GM19238 (cell line): ENCODE results near the gene GHRHR.

ENCODE experiments used
- DNase-seq: peaks from one replicate; pipeline ENCODE4 v3.0.0; 2011; ENCODE audit warnings: low spot score; ENCODE audit not compliant: insufficient read length

GHRHR gene

DNA sequence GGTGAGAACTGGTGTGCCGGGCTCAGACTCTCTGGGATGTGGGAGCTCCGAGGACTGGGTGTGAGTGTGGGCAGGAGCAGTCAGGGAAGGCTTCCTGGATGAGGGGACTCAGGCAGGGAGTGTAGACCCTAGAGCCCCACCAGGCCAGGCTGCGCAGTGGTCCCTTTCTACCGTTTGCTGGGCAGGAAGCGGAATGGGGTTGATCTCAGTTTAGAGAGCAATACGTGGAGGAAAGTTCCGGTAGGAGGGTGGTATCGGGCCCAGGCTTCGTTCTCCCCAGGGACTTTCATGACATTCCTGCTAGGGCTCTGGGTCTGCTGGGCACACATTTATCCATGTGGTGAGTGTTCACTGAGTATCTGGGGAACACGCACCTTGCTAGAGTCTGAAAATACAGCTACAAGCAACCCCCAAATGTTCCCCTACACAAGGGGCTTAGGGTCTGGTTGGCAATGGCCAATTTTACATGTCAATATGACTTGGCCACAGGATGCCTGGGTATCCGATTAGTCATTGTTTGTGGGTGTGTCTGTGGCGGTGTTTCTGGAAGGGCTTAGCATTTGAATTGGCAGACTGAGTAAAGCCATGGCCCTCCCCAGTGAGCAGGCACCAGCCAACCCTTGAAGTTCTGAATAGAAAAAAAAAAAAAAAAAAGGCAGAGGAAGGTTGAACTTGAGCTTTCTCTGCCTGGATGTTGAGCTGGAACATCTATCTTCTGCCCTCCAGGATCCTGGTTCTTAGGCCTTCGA lies 20.8 kb downstream of the GHRHR start:
- no peak for DNase-seq

DNA sequence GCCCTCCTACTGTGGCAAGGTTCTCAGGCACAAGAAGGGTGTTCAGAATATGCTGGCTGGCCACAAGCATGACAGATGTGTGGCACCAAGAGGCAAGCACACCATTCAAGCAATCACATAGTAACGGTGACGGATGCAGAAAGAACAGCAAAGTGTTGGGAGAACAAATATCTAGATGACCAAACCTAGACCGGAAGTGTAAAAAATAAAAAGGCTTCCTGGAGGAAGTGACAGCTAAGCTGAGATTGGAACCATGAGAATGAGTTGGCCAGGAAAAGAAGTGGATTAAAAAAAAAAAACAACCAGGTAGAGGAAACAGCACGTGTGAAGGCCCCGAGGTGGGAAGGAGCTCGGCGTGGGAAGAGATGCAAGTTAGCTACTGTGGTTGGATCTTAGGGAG lies 22.0 kb downstream of the GHRHR start:
- DNase-seq, result no peak

DNA sequence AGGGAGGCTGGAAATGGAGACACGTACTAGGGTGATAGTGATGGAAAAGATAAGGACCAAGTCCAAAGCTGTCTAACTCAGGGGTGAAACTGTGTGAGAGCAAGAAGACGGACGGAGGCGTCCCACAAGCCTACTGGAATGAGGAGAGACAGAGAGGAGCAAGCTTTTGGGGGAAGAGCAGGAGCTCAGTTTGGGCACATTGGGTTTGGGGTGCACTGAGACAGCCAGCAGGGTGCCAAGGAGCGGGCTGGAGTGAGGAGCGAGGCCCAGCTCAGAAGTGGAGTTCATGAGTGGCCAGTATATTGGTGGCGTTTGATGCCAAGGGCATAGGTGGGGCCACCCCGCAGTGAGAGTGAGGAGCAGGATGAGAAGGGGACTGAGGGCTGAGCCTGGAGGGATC lies 22.6 kb downstream of the GHRHR start:
- DNase-seq, result no peak

DNA sequence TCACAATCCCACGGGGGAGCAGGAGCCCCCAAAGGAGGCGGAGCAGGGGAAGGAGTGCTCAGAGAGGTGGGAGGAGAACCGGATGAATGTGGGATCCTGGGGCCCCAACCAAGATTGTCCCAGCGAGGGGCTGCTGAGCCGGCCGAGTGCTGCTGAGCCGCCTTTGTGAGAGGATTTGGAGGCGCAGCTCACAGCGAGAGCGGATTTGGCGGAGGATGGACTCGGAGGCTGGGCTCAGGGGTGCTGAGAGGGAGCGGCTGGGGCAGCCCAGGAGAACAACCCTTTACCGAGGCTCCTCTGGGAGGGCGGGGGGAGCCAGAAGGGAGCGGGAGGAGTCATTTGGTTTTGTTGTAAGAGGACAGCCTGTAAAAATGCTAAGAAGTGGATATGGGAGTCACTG lies 23.0 kb downstream of the GHRHR start:
- no peak for DNase-seq

DNA sequence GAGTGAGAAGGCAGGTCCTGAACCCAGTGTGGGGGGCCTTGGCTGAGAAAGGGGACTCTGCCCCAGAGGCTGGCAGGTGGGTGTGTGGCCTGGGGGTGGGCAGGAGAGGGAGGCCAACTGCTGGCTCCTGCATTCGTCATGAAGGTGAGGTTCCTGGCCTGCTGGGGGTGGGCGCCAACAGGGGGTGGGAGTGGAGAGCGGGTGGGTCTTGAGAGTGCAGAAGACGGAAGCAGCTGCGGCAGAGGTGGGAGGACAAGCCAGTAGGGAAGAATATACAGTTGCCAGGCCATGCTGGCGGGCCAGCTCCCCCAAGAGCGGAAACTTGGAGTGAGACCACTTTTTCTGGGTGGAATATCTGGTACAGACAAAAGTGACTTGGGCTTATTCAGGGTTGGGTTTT lies 23.4 kb downstream of the GHRHR start:
- no peak for DNase-seq

DNA sequence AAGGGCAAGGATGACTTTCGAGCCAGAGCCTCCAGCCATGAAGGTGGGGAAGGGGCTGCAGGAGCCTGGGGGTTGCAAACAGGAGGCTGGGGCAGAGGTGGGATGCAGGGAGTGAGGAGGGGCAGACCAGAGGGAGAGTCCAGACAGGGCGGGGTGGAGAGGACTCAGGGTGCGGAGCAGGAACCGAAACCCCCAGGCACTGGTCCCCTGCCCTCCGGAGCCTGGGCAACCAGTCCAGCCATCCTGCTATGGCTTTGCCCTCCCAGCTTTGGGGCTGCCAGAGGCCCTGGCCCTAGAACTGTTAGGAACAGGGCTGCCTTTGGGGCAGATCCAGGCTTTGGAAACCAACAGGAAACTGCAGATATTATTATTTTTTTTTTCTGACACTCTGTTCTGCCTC lies 24.2 kb downstream of the GHRHR start:
- no peak for DNase-seq

DNA sequence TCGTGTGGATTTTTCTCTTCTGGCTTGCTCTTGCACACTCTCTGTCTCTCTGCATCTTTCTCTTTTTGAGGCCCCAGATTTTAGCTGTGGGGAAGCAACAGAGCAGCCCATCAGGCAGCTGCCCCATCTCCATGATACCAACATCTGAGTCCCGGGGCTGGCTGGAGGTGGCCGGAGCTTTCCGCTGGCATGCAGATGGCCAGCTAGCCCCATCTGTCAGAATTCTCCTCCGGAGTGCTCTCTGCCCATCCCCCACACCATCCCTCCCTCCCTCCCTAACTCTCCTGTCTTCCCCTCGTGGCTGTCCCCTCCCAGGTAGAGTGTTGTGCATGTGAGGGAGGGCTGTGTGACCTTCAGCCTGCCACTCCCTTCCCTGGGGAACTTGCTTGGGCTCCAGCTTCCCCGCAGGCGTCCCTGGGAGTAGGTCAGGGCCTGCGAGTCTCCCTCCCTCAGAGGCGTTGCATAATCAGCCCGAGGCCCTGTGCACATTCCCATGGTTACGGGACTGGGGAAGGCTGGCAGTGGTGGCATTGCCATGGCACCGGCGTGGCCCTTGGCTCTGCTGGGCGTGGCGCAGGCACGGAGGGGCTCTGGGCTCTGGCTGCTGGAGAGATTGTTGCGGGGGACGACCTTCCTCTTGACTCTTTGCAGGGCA lies 24.7 kb downstream of the GHRHR start:
- DNase-seq, result no peak

DNA sequence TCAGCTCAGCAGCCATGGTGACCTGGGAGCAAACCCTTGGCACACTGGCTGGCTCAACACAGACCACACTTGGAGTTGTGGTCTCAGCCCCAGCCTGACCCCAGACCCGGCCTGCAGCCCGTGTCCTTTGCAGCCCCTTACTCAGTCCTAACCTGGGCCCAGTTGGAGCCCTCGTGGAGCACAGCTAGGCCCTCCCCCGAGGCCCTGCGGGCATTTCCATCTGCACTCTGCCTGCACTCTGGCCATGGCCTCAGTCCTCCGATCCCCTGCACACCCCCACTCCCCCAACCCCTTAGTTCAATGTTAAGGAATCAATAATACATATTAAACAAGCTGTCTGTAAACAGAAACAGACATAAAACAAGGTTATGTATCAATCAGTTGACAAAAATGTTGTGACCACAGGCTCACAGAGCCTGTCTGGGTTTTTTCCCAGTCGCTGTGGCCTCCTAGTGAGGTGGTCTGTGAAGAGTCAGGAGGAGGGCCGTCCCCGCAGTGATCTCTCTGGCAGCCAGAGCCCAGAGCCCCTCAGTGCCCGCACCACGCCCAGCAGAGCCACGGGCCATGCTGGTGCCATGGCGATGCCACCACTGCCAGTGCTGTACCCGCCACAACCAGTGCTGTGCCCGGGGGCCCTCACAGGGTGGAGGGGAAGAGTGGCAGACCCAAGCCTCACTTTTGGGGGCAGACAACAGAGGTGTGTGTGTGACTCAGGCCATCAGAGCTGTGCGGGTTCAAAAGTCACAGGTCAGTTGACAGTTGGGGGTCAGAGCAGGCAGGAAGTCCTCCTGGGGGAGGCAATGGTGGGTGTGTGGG lies 25.5 kb downstream of the GHRHR start:
- DNase-seq, result no peak

DNA sequence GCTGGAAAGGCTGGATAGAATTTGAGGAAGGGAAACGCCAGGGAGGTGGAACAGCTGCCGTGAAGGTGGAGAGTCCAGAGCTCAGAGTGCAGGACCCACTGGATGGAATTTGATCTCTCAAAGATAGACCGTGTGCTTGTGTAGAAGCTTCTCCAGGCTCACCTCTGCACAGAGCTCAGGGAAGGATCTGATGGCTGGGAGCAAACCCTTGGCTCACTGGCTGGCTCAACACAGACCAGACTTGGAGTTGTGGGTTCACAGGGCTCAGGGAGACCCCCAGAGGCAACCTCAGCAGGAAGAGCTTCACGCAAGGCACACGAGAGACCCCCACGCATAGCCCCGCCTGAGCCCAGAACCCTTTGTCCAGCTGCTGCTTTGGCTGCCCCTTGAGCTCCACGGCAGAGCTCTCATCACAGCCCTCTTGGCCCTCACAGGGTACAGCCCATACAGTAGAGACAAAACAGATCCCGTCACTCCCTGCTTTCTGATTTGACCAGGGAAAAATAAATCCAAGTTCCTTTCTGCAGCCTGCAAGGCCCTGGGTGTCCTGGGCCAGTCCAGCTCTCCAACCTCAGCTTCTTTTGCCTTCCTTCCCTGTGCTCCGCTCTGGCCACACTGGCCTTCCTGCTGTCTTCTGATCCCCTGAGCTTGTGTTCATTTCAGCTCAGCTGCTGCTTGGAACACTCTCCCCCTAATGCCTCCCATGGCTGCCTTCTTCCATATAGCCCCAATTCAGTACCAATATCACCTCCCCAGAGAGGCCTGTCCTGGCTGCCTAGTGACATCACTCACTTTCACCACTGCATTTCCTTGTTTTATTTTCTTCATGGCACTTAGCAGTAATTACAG lies 26.3 kb downstream of the GHRHR start:
- no peak for DNase-seq

DNA sequence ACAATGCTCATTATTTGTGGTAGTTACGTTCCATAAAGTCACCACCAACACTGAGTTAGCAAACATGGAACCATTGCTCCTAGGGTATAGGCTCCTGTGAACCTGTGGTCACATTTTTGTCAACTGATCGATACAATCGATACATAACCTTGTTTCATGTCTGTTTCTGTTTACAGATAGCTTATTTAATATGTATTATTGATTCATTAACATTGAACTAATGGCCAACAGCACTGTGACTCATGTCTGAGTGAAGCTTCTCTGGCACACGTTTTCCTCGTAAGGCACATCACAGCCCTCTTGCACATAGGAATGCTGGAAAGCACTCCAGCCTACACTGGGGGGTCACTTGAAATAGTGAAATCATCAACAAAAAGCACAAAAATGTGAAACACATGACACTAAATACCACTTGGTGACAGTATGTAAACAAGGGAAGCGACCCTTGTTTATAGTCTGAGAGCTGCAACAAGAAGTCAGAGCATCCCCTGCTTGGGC lies 27.0 kb downstream of the GHRHR start:
- DNase-seq, result no peak

DNA sequence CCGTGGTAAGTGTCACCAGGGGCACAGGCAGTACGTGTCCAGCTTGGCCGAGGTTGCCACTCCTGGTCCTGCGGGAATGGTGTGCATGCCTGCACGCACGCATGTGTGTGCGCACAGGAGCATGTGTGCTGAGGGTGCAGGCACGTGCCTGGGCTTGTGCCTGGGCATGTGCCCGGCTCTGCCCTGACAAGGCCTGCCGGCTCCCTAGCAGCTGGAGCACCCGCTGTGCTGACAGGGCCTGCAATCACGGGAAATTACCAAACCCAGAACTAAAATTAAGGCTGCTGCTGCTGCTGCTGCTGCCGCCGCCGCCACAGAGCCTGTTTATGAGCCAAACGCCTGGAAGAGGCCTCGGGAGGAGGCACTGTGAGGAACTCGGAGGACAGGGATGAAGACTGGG lies 28.7 kb downstream of the GHRHR start:
- DNase-seq, result no peak

DNA sequence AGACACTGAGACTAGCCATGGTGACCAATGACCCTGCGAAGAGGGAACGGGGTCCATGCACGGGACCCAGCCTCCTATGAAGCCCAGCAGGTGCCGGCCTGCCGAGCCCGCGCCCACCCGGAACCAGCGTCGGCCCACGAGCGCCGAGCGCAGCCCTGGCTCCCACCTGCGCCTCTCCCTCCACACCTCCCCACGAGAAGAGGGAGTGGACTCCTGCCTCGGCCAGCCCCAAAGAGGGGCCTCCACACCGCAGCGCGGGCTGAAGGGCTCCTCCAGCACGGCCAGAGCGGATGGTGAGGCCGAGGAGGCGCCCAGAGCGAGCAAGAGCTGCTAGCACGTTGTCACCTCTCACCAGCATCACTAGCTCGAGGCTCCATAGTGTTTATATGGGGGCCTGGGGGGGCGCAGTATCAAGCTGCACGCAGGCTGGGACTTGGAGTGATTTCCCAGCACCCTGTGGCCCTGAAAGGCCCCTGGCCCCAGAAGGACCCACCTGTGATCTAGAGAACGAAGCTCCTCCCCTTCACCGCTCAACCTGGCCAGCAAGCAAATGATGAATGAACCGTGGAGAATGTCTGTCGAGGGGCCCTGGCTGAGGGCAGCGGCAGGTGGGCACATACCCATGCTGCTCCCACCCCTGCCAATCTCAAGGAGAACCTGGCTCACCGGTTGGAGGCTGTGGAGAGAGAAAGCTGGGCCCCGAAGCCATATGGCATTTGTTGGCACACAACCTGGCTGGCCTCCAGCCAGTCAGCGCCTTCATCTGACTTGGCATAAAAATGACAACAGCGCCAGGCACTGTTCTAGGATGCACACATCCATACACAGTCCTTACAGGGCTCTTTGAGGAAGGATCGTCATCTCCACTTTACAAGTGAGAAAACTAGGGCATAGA lies 30.7 kb downstream of the GHRHR start:
- no peak for DNase-seq

DNA sequence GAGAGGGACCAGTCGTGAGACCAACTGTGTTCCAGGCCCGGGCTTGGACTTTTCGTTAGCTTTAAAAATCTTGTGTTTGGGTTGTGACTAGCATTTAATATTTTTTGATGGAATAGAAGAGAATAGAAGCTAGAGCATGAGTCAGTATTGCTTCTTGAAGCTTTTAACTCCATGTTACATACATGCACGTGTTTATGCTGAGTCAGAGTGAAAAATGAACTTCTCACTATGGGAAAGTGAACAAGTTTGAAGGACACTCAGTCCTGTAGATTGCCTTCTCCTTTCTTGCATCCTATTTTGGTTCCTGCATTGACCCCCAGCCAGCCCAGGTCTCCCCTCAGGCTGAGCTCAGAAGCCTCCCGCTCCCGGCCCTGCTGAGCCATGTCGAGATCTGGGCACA lies 31.8 kb downstream of the GHRHR start:
- no peak for DNase-seq

DNA sequence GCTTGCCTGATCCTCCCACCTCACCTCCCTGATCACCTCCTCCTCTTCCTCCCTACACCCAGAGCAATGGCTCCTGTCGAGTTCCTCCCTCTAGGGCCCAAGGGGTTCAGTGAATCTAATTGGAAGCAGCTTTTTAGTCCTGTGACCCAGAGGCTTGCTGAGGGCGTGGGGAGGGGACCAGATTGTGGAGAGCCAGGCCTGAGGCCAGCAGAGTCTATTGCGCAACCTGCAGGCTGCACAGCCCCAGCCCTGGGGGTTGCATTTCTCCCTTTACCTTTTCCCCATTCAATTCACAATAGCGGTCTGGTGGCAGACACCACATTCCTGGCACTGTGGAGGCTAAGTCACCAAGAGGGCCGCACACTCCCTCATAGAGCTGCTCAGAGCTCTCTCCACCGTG lies 32.5 kb downstream of the GHRHR start:
- DNase-seq, result no peak

DNA sequence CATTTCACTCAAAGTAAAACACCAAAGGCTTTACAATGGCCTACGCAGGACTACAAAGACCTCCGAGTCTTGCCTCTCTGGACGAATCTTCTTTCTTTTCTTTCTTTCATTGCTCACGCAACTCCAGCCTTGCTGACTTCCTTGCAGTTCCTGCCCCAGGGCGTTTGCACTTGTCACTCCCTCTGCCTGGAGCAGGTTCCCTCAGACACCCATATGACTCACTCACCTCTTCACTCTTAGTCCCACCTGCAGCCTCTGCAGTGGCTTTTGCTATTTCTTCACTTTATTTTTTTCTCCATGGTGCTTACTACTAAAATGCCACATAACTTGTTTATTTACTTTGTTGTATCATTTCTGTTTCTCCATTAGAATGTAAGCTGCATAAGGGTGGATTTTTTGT lies 33.1 kb downstream of the GHRHR start:
- DNase-seq, result no peak

DNA sequence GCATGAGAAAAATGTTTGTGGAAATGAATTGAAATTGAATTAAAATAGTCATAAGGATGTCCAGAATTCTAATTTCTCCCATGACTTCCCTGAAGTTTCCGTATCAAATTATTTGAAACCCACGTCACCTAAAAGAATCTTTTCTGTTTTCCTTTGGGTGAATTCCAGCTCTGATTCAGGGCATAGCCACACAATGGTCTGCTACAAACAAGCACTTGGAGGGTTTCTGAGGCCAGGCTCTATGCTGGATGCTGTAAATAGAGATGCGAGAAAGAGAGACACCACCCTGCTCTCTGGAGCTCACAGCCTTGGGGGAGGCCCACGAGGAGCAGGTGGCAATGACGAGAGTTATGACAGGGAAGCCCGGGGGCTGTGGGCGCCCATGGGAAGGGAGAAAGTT lies 33.6 kb downstream of the GHRHR start:
- no peak for DNase-seq

DNA sequence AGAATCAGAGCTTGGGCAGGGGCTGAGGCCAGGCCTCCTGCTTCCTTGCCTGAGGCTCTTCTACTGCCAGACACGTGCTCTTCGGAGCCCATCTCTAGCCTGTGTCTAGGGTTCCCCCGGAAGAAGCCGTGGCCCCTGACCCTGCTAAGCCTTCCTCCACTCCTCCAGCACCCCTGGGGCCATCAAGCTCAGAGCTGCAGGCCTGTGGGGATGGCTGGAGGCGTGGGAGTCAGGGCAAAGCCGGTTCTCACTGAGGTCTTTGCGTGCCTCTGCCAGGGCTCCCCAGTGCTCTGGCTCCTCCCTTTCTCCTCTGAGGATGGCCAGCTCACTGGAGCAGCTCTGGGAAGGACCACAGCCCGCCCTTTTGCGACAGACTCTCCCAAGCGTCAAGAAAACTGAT lies 34.4 kb downstream of the GHRHR start:
- no peak for DNase-seq

DNA sequence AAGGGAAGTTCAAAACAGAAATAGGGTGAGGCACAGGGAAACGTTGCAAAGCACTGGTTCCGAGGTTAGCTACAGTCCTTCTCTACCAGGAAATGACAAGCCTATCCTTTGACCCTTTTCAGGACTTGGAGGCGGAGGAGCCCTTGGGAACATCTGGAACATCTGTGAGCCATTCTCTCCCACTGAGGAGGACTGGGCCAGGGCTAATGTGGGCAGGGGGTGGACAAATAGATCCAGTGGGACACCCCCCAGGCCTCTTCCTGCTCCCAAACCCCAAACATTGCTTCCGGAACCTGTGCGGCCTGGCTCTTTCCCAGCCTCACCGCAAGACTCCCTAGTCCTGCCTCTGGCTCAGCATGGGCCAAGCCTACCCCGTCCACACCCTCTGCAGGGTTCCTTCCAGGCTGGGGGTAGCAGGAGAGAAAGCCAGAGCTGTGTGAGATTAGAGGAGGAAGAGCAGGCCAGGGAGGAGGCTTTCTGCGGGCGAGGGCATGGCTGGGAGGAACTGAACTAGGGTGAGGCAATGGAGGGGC lies 36.5 kb downstream of the GHRHR start:
- DNase-seq, result no peak

DNA sequence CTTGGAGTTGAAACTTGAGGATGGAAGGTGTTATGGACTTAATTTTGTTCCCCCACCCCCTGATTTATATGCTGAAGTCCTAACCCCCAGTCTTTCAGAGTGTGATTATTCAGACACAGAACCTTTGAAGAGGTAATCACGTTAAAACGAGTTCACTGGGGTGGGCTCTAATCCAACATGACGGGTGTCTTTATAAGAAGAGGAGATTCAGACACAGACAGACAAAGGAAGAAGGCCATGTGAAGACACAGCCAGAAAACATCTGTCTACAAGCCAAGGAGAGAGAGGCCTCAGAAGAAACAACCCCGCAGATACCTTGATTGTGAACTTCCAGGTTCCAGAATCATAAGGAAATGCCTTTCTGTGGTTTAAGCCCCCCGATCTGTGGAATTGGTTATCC lies 37.0 kb downstream of the GHRHR start:
- no peak for DNase-seq

DNA sequence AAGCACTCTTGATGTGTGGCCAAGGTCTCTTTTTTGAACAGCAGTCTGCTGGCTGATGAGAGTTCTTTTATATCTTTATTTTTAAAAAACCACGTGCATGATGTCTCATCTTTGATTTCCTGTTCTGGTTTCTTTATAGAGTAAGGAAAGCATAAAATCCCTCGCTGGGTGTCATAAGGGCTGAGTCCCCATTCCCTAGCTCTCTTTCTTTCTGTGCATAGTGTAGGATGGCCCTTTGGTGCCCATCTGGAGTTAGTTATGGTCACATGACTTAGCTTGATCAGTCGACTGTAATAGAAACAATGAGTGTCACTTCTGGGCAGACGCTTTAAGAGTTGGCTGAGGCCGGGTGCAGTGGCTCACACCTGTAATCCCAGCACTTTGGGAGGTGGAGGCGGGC lies 38.5 kb downstream of the GHRHR start:
- DNase-seq, result no peak
